GM19025 (cell line): ENCODE measurements around the gene OTOP3.

ENCODE experiments used
- ATAC-seq: cut with Tn5 transposase; IDR thresholded peaks from one replicate; pipeline ENCODE4 v1.9.1; 2021; ENCODE audit warnings: mild to moderate bottlenecking, low read depth, moderate library complexity; ENCODE audit not compliant: unreplicated experiment

The OTOP3 gene

DNA sequence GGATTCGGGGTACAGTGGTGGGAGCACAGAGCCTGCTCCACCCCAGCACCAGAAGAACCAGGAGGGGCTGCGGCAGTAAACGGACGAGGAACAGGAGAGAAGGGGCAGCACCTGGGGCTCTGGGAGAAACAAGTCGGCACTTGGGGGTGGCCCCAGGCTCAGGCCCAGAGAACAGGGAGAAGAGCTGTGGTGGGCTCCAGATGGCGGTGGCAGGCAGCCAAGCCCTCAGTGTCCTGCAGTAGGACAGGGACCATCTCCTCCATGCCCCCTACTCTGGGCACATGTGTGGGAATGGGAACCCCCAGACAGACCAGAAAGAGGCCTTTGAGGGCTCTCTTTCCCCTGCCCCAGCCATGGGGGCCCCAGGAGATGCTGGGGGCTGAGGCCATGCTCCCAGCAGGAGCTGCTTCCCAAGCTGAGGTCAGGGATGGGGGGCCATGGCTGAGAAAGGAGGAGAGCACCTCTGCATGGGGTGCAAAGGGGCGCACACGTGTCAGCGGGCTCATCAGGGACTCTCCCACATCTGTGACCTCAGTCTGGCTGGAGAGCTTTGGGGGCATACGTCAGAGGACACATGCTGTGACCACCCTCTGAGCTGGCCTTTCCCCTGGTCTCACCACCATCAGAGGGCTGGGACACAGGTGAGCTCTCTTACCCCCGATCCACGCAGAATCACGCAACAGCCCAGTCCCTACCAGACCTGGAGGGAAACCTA, 19.4 kb upstream of the OTOP3 start:
- no peak for ATAC-seq

DNA sequence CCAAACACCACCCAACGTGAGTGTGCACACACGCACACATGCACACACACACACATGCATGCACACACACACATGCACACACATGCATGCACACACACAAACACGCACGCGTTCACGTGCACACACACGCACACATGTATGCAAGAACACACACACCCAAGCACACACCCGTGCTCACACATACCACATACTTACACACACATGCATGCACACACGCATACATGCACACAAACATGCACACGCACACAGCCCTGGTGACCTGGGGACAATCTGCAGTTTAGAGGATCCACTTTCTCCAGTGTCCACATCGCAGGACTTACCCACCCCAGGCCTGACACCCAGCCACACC, 18.9 kb upstream of the OTOP3 start:
- ATAC-seq: no peak

DNA sequence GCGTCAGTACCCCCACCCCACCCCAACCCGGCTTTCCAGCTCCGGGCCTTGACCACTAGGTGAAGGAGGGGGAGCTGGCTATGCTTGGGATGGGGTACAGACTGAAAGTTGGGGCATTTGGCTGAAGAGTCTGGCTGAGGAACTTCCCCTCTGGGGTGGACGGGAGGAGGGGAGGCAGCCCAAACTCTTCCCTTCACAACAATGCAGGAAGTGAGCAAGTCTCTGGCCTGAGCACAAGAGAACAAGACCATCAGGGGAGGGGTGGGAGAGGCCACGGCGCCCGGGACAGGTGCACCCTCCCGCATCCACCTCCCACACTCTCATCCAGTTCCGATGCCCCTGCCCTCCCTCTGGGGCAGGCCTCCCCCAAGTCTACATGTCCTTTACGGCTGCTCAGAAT, 18.3 kb upstream of the OTOP3 start:
- ATAC-seq: no peak

DNA sequence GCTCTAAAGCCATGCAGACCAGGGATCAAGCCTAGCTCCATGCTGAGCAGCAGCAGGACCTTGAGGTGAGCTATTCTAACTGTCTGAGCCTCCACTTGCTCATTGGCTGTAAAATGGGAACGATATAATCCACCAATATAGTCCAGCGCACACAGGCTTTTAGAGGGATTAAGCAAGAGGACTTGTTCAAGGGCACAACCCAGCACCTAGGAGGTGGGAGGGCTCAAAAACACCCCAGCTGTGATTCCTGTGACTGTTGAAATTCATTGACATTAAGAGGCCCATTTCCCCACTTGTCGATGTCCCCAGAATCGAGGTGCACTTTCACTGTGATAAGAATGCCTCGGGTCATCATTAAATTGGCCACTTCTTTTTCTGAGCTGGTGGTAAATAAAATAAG, 16.8 kb upstream of the OTOP3 start:
- ATAC-seq: no peak

DNA sequence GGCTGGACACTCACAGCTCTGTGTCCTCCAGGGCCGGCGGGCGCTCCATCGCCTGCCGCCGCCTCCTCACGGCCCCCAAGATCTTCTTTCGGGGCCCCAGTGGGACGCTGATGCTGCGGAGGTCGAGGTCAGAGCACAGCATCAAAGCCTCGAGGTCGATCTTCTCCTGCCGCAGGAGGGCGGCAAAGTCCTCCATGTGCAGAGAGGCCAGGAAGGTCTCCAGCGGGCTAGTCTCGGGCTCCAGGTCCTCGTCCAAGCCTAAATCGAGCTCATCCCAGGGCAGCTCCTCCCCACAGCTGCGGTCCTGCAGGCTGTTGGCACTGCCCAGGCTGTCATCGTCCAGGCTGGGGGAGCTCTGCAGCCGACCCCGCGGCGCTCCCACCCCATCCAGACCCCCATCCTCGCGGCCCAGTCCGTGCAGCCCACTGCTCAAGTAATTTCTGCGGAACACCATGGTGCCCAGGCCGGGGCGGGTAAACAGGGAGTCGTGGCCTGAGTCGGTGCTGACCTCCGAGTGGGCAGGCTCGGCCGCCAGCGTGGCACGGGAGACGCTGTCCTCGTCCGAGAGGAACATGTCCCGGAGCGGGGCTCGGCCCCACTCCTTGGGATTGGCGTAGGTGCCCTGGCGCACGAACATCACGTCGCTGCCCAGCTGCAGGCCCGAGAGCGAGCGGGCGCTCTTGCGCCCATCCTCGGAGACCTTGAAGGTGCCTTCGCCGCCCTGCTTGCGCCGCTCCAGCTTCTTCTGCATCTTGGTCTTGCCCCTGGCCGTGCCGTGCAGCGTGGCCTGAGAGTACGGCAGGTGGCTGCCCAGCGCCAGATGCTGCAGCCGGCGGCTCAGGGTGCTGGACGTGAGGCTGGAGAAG, 16.0 kb upstream of the OTOP3 start:
- no peak for ATAC-seq

DNA sequence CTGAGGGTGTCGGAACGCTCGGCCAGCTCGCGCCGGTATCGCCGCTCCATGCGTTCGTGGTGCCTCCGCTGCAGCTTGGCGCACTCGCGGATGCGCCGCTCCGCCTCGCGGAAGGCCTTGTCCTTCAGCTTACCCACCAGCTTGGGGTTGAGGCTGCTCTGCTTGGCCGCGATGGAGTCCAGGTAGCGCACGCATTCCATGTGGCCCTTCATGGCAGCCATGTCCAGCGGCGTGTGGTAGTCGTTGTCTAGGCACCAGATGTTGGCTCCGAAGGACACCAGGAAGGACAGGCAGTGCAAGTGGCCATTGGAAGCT, 15.4 kb upstream of the OTOP3 start:
- ATAC-seq: no peak

DNA sequence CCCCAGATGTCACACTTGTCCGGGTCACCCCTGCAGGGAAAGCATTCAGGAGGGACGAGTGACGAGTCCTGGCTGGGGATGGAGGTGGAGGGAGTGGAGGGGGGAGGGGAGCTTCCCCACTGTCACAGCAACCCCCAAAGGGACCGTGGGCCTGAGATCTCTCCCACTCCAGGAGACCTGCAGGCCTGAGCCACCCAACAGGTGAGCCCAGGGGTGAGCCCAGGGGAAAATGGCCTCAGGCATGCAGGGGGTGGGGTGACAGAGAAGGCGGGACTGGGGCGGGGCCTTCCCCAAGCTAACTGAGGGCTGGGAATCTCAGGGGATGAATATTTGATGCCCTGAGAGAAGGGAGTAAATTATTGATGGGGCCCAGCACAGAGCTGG, 15.1 kb upstream of the OTOP3 start:
- ATAC-seq: no peak

DNA sequence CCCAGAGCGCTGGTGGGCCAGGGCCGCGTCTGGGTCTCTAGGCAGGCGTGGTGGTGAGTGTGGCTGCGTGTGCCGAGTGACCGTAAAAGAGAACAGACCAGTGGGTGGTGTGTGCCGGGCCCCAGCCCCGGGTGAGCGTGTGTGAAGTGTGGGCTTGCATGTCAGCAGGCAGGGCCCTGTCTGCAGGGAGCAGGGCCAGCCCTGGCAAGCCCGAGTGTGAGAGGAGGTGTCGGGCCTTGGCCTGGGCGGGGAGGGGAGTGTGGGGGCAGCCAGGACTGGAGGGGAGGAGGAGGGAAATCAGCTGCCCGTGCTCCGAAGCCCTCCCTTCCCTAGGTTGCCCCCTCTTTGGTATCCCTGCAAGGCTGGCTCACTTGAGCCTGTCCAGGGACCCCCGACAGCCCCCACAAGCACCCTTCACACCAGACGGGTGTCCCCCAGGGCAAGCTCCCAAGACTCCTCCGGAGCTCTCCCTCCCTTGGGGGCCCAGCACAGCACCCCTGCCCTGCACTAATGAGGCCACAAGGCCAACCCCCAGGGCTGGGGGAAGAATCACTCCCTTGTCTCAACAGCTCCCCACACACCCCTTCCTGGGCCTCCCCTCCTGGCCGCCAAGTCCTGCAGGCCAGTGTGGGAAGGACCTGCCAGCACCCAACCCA, 14.5 kb upstream of the OTOP3 start:
- no peak for ATAC-seq

DNA sequence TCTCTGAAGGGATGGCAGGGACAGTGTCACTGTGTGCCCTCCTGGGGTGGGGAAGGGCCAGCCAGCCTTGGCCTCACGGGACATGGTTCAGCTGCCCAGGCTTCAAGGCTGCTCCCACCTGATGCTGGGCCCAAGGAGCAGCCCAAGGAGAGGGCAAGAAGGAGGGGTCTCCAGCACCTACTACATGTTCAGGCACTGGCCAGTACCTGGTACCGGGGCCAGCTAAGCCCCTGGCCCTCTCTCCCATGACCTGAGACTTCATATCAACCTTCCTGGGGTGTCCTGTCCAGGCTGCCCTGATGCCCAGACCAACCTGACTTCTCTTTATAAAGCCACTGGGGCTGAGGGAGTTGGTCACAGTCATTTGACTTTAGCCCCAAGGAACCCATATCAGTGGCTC, 13.9 kb upstream of the OTOP3 start:
- no peak for ATAC-seq

DNA sequence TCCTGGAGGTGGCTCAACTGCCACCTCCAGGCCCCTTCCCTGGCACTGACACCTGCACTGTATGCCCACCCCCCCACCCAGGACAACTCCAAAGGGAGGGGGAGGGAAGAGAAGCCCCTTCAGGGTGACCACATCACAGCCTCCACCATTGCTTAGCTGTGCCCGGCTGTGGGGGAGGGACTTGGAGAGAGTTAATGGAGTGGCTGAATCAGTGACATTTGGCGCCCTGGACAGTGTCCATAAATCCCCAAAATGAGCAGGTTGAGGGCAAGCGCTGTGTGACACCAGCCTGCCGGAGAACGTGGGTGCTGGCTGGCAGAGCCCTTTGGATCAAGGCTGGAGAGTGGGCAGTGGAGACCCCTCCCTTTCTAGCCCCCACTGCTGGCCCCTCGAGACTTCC, 13.5 kb upstream of the OTOP3 start:
- no peak for ATAC-seq

DNA sequence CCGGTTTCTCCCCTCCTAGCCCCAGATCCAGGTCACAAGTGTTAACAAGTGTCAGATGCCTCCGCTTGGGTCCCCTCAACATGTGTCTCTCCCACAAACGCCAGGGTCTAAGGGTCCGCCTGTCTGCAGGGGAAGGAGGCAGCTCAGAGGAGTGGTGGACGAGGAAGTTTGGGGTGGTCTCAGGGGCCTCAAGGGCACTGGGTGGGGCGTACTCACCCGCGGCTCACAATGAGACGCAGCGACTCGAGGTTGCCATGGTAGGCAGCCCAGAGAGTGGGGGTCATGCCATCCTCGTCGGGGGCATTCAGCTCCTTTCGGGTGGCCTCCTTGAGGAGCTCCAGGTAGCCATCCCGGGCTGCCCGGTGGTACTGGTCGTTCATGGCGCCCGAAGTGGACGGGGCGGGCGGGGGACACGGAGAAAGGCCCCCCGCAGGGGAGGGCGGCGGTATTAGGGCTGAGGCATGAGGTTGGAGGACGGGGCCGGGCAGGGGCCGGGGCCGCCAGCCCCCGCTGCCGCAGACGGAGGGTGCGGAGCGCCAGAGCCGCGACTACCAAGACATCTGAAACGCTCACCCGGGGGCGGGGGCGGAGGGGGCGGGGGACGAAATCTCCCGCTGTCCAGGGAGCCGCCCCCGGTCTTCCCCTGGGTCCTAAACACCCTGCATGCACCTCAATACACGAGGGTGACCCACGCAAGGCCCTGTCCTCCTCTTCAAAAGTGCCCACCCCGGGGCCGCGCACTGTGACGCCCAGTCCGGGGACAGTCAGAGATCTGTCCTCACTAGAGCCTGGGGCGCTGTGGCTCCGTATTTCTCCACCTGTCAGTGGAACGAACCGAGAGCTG, 12.8 kb upstream of the OTOP3 start, which contains the start of gene USH1G:
TSS of gene USH1G (minus strand) at position 562 of the 844 bp plus-strand sequence. CDS start at position 380, 182 bp downstream.
- no peak for ATAC-seq

DNA sequence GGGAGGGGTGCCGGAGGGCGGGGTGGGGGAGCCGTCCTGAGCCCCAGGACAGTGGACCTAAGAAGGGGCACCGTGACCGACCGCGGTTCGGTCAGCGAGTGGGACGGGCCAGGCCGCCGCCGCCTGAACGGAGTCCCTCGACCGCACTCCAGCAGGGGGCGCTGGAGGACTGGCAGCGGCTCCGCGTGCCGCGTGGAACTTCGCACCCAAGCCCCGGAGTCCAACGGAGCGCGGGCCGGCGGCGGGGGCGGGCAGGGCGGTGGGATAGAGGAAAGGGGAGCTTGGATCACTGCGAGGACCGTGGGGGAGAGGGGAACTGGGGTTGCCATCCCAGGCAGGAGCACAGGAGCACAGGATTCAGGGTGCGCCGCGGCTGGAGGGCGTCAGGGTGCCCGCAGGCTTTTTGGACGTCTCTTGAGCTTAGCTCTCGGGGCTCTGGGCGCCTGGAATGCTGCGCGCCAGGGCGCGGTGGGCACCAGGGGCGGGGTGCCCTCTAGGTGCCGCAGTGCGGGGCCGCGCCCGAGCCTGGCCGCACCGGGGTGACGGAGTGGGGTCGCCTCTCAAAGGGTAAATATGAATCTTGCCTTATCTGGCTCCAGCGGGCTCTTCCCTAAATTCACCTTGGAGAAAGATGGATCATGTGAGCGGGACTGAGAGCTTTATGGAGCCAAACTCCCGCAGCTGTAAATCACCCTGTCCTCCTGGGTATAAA, 12.0 kb upstream of the OTOP3 start:
- no peak for ATAC-seq

DNA sequence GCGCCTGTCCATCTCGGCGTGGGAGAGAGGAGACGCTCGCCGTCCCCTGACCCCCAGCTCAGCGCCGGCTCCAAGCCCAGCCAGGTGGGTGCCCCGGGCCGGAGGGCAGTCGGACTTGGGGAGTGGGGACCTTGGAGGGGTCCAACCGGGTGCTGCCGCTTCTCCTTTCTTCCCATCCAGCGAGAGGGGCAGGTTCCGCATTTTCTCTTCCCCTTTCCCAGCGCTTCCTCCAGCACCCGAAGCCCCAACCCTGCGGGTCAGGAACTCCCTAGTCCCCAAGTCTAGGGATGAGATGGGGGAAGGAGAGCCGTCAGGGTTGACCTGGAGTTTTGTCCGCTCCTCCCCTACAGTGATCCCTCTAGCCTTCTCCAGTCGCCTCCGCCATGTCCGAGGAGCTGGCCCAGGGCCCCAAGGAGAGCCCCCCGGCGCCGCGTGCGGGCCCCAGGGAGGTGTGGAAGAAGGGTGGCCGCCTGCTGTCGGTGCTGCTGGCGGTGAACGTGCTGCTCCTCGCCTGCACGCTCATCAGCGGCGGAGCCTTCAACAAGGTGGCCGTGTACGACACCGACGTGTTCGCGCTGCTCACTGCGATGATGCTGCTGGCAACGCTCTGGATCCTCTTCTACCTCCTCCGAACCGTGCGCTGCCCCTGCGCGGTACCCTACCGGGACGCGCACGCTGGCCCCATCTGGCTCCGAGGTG, 11.3 kb upstream of the OTOP3 start, which contains the start of gene OTOP2:
TSS of gene OTOP2 (plus strand) at position 24 of the 699 bp plus-strand sequence. CDS start at position 384, 360 bp downstream.
- no peak for ATAC-seq

DNA sequence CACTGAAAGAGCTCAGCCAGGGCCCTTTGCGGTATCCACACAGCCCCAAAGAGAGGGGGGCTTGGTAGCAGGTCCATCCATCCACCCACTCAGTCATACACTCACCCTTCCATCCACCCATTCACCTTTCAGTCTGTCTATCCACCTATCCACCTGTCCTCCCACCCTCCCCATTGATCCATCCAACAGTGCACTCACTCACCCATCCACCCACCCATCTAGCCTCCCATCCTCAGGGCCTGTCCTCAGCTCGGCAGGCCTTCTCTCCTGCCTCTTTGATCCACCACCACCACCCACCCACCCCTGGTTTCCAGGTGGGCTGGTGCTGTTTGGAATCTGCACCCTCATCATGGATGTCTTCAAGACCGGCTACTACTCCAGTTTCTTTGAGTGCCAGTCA, 10.5 kb upstream of the OTOP3 start:
- ATAC-seq: no peak

DNA sequence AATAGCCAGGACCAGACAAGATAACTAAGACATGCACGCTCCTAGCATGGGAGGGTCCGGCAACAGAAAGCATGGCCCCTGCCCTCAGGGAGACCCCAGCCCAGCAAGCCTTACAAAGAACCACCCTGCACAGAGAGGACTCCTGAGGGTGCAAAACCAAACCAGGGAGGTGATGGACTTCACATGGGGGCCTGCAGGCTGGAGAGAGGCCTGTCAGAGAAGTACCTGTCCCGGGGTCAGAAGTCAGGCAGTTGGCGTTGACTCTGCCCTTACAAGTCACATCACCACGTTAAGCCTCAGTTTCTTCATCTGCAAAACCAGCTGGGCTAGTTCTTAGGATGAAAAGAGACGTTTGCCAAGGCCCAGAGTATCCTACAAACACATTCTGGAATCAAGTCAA, 6.9 kb upstream of the OTOP3 start:
- no peak for ATAC-seq

DNA sequence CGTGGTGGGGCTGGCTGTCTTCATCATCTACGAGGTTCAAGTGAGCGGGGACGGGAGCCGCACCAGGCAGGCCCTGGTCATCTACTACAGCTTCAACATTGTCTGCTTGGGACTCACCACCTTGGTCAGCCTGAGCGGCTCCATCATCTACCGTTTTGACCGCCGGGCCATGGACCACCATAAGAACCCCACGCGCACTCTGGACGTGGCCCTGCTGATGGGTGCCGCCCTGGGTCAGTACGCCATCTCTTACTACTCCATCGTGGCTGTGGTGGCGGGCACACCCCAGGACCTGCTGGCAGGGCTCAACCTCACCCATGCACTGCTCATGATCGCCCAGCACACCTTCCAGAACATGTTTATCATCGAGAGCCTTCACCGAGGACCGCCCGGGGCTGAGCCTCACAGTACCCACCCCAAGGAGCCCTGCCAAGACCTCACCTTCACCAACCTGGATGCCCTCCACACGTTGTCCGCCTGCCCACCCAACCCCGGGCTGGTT, 5.1 kb upstream of the OTOP3 start:
- ATAC-seq: no peak

DNA sequence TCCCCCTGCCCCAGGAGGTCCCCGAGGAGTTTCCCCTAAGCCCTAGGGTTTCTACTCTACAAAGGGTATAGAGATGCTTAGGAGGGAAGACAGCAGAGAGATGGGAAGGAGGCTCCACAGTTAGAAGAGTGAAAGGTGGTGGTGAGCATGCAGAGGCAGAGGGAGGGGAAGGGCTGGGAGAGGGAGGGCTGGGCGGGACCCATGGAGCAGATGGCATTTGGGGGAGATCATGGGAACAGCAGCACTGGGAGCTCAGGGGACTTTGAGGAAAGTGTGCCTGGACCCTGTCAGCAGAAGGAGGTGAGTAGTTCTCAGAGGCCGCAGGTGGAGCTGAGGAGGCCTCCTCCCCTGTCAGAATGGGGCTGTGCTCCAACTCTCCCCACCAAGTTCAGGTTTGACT, 650 bp upstream of the OTOP3 start:
- no peak for ATAC-seq

DNA sequence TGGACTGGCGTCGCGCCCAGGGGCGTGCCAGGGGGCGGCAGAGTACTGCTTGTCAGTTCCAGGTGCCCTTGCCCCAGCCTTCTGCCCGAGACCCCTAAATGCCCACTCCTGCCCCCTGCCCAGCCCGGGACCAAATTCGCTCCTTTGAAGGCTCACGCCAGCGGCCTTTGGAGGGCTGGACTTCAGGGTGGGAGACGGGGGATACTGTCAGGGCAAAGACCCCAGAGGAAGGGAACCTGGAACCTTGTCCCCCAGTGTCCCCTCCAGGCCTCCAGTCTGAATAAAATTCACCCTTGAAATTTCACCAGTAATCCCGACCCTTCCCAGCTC, 737 bp downstream of the OTOP3 start:
- ATAC-seq: no peak
